Parathyroid adenoma (tissue), 2 donors: ENCODE data around the gene OSBPL2.

Experiments
- H2AFZ ChIP-seq: fragments of 300-600 bp; sonication (generic); one replicate; pipeline ENCODE4 v1.7.0; 2017; ENCODE audit warnings: antibody characterized with exemption, mild to moderate bottlenecking
- H3K27ac ChIP-seq: fragments of 300-600 bp; sonication (generic); one replicate; pipeline ENCODE4 v1.7.0; 2017
- H3K27me3 ChIP-seq: fragments of 300-600 bp; sonication (generic); one replicate; pipeline ENCODE4 v1.7.0; 2017; ENCODE audit warnings: low read length; ENCODE audit not compliant: control insufficient read depth, insufficient read depth
- H3K36me3 ChIP-seq: fragments of 300-600 bp; sonication (generic); one replicate; pipeline ENCODE4 v1.7.0; 2017; ENCODE audit warnings: low read length; ENCODE audit not compliant: control insufficient read depth, insufficient read depth
- H3K4me1 ChIP-seq: fragments of 300-600 bp; sonication (generic); one replicate; pipeline ENCODE4 v1.7.0; 2017; ENCODE audit warnings: control low read depth
- H3K4me2 ChIP-seq: fragments of 300-600 bp; sonication (generic); one replicate; pipeline ENCODE4 v1.7.0; 2017; ENCODE audit warnings: low read length
- H3K4me3 ChIP-seq: fragments of 300-600 bp; sonication (generic); one replicate; pipeline ENCODE4 v1.7.0; 2017; ENCODE audit warnings: low read depth, low read length
- H3K79me2 ChIP-seq: fragments of 300-600 bp; sonication (generic); one replicate; pipeline ENCODE4 v1.7.0; 2017; ENCODE audit warnings: control low read depth
- H3K9ac ChIP-seq: fragments of 300-600 bp; sonication (generic); one replicate; pipeline ENCODE4 v1.7.0; 2017; ENCODE audit warnings: mild to moderate bottlenecking
- H3K9me3 ChIP-seq: fragments of 300-600 bp; sonication (generic); one replicate; pipeline ENCODE4 v1.7.0; 2017; ENCODE audit warnings: low read length; ENCODE audit not compliant: control insufficient read depth
- TF ChIP-seq, protein P1 (sequence below): fragments of 300-600 bp; sonication (generic); IDR thresholded peaks from one replicate; pipeline ENCODE4 v1.7.0; 2017; ENCODE audit warnings: antibody characterized with exemption, mild to moderate bottlenecking
- donor health status: primary hyperparathyroidism.

The OSBPL2 gene

DNA sequence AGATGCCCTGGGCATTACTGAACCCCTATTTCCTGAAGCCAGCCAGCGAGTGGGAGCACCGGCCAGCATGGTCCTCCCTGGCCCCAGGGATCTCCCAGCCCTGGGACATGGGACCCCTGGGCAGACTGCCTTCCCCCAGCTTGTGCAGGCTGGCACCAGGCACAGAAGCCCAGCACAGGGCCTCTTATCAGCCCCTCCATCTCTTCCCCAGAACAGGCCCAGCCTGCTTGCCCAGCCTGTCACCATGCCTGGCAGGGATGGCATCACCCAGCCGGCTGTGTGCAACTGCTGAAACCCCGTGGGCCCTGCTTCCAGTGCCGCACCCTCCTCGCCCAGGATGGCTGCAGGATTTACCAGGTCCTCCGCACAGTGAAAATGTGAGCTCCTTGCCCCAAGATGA, 6.1 kb upstream of the OSBPL2 start:
- Histone ChIP-seq H3K9ac (no peak overlapping the region), H3K9me3 (no peaks in the 10 kb centered on the region), H3K27ac (no peak overlapping the region), H3K4me1 (peaks cover 34% of the 10 kb centered on the region), H3K36me3 (no peaks in the 10 kb centered on the region), H3K4me2 (no peak overlapping the region), H2AFZ (peak overlapping the region; percentile 66), H3K4me3 (no peak overlapping the region), H3K27me3 (no peaks in the 10 kb centered on the region), H3K79me2 (no peaks in the 10 kb centered on the region)
- TF ChIP-seq, protein P1, sequence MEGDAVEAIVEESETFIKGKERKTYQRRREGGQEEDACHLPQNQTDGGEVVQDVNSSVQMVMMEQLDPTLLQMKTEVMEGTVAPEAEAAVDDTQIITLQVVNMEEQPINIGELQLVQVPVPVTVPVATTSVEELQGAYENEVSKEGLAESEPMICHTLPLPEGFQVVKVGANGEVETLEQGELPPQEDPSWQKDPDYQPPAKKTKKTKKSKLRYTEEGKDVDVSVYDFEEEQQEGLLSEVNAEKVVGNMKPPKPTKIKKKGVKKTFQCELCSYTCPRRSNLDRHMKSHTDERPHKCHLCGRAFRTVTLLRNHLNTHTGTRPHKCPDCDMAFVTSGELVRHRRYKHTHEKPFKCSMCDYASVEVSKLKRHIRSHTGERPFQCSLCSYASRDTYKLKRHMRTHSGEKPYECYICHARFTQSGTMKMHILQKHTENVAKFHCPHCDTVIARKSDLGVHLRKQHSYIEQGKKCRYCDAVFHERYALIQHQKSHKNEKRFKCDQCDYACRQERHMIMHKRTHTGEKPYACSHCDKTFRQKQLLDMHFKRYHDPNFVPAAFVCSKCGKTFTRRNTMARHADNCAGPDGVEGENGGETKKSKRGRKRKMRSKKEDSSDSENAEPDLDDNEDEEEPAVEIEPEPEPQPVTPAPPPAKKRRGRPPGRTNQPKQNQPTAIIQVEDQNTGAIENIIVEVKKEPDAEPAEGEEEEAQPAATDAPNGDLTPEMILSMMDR, result no peak

DNA sequence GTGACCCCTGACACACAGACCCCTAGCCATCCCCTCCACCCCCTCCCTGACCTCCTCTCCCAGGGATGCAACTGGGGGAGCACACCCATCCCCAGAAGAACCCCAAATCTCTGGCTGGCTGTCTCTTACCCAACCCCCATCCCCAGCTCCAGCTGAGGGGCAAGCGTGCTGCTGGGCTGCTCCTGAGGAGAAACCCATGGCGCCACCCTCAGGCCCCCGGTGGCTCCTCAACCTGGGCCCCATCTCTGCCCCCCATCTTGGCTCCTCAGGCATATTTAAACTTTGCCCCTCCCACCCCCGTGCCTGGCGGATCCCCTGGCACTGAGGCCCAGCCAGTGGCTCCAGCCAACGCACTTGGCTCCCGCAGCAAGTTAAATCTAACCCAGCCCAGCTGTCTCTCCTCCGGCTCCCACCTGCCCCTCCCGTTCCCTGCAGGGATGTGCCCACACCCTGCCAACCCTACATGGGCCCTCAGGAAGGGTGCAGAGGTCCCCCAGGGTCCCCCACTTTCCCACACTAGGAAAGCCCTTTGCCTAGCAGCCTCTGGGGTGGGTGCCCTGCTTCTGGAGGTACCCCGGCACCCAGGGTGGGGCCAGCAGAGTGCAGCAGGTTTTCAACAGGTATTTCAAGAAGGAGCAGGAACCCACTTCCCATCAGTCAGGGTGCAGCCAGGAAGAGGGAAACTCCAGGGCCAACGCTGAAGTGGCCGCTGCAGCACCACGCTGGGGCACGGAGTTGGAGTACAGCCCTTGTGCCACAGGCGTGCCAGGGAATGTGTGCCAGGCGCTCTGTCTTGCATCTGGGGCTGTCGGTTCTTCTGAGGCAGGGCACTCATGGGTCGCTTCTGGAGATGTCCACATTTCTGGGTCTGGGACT, 5.3 kb upstream of the OSBPL2 start:
- no peaks in the 10 kb centered on the region for H3K27me3 ChIP-seq

DNA sequence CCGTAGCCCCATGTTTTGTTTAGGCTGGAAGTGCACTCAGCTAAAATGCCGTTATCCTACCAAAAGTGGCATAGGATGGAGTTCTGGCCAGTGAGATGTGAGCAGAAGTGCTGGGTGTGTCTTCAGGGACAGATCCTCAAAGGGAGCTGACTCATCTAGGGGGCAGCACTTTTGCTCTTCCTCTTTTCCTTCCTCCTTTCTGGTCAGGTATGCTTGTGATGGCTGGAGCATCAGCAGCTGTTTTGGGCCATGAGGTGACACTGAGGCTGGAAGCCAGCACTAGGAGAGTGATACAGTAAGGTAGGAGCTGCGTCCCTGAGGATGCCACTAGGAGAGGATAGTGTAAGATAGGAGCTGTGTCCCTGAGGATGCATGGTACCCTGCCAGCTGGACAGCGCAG, 4.6 kb upstream of the OSBPL2 start:
- Histone ChIP-seq H3K79me2 (peaks cover 6% of the 10 kb centered on the region), H3K4me1 (peaks cover 27% of the 10 kb centered on the region), H3K9me3 (no peaks in the 10 kb centered on the region), H3K9ac (no peak overlapping the region), H3K27ac (no peak overlapping the region), H3K4me2 (no peak overlapping the region), H2AFZ (no peak overlapping the region), H3K36me3 (no peaks in the 10 kb centered on the region), H3K27me3 (no peaks in the 10 kb centered on the region), H3K4me3 (no peak overlapping the region)
- TF ChIP-seq, protein P1, result no peak

More for the DNA sequence above, 5.3 kb upstream of the OSBPL2 start:
- Histone ChIP-seq H3K9ac (no peak overlapping the region), H3K79me2 (peaks cover 6% of the 10 kb centered on the region), H3K27ac (no peak overlapping the region), H3K4me3 (no peak overlapping the region), H2AFZ (peak overlapping the region; percentile 17), H3K4me1 (peaks cover 32% of the 10 kb centered on the region), H3K9me3 (no peaks in the 10 kb centered on the region), H3K4me2 (no peak overlapping the region), H3K36me3 (no peaks in the 10 kb centered on the region)
- TF ChIP-seq, protein P1, result no peak

DNA sequence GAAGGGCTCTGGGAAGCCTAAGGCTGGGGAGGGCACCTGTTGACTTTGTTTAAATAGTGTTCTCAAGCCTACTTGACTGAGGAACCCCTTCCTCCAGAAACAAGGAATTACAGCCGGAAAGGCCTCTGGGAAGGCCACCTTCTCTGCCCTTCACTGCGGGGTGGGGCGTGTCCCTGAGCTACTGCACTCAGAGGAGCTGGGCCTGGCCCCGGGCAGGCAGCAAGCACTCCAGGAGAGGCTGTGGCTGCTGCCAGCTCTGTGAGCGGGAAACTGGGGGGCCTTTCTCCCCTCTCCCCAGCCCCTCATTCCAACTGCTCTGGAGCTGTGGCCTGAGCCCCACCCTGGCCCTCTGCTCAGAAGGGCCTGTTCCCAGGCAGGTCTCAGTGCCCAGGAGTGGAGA, 4.0 kb upstream of the OSBPL2 start:
- no peak overlapping the region for H3K4me2 ChIP-seq
- H3K4me1 ChIP-seq, result peaks cover 27% of the 10 kb centered on the region
- no peak overlapping the region for H3K27ac ChIP-seq
- no peak overlapping the region for H3K9ac ChIP-seq
- no peaks in the 10 kb centered on the region for H3K9me3 ChIP-seq
- H3K27me3 ChIP-seq, result no peaks in the 10 kb centered on the region
- H3K36me3 ChIP-seq, result no peaks in the 10 kb centered on the region
- H3K4me3 ChIP-seq, result no peak overlapping the region
- TF ChIP-seq, protein P1, result no peak
- no peak overlapping the region for H2AFZ ChIP-seq
- H3K79me2 ChIP-seq, result peaks cover 12% of the 10 kb centered on the region
